Fibroblast of peridontal ligament (primary cell): ENCODE measurements around the gene TCF7L2.

Experiments
- DNase-seq: peaks from one replicate; pipeline ENCODE4 v3.0.0-alpha.2; 2010; ENCODE audit errors: extremely low read depth

Gene TCF7L2

GRCh38 chr10:112964482-112964881 lies 14.4 kb downstream of the TCF7L2 start:
- no peak for DNase-seq

- DNase-seq = no peak
These were observed 16.3 kb downstream of the TCF7L2 start for GRCh38 chr10:112966194-112966855.

- DNase-seq = peak; percentile 76
These were observed 17.2 kb downstream of the TCF7L2 start for GRCh38 chr10:112967200-112967599.

- no peak for DNase-seq
These were observed 19.1 kb downstream of the TCF7L2 start for GRCh38 chr10:112969131-112969530.

- DNase-seq = no peak
These were observed 19.5 kb downstream of the TCF7L2 start for GRCh38 chr10:112969542-112969941.

GRCh38 chr10:112970021-112970420 lies 20.0 kb downstream of the TCF7L2 start:
- DNase-seq = peak; percentile 40

- DNase-seq = no peak
These were observed 22.6 kb downstream of the TCF7L2 start for GRCh38 chr10:112972606-112973005.

- no peak for DNase-seq
These were observed 23.0 kb downstream of the TCF7L2 start for GRCh38 chr10:112973046-112973445.

- DNase-seq = no peak
These were observed 23.8 kb downstream of the TCF7L2 start for GRCh38 chr10:112973805-112974204.

- DNase-seq = no peak
These were observed 27.4 kb downstream of the TCF7L2 start for GRCh38 chr10:112977426-112977898.

- peak; percentile 44 for DNase-seq
These were observed 29.9 kb downstream of the TCF7L2 start for GRCh38 chr10:112979927-112980326.

GRCh38 chr10:112980937-112981336 lies 30.9 kb downstream of the TCF7L2 start:
- no peak for DNase-seq

GRCh38 chr10:112981553-112981952 lies 31.5 kb downstream of the TCF7L2 start:
- DNase-seq = peak; percentile 40

GRCh38 chr10:112983444-112984056 lies 33.5 kb downstream of the TCF7L2 start:
- DNase-seq = no peak

GRCh38 chr10:112984756-112985155 lies 34.7 kb downstream of the TCF7L2 start:
- DNase-seq = no peak

- DNase-seq = peak; percentile 92
These were observed 35.9 kb downstream of the TCF7L2 start for GRCh38 chr10:112985690-112986543.

GRCh38 chr10:112986544-112987190 lies 36.6 kb downstream of the TCF7L2 start:
- DNase-seq = peak; percentile 64

GRCh38 chr10:112988839-112989406 lies 38.9 kb downstream of the TCF7L2 start:
- no peak for DNase-seq

GRCh38 chr10:112989826-112990225 lies 39.8 kb downstream of the TCF7L2 start:
- DNase-seq = no peak

- DNase-seq = no peak
These were observed 40.2 kb downstream of the TCF7L2 start for GRCh38 chr10:112990271-112990670.

- DNase-seq = no peak
These were observed 41.9 kb downstream of the TCF7L2 start for GRCh38 chr10:112991888-112992491.
